SIG-M5 (cell line): ENCODE results near the gene KCTD17.

Experiments
- DNase-seq: peaks from one replicate; lab custom pipeline; 2025; lab: John Stamatoyannopoulos, UW

The KCTD17 gene

DNA sequence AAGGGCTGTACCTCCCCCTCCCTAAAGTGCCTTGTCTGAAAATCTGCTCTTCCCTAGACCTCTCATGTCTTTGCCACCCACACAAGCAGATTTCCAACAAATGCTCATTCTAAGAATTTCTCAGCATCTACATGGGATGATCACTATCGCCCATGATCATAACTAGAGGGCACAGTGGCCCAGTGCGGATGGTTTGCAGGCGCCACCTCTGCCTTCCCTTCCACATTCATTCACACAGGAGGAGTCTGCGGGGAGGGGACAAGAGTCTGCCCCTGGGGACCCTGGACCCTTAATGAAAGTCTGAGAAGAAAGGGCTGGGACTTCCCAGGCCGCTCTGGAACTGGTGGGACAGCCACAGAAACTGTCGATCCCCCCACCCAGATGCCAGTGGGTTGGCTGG, 28.9 kb downstream of the KCTD17 start:
- no peak for DNase-seq

DNA sequence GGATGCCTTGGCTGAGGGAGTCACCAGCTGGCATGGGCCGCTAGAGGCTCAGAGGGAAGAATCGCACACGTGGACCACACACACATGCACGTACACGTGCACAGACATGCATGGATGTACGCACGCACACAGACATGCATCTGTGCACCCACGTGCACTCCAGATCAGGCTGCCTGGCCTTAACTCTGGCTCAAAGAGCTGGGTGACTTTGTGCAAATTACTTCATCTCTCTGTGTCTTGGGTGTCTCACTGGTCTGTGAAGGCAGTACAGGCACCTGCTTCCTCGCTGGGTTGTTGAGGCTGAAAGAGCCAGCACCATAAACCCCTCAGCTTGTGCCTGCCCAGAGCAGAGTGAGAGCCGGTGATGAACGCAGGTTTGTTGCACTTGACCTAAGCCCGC, 29.3 kb downstream of the KCTD17 start:
- no peak for DNase-seq

DNA sequence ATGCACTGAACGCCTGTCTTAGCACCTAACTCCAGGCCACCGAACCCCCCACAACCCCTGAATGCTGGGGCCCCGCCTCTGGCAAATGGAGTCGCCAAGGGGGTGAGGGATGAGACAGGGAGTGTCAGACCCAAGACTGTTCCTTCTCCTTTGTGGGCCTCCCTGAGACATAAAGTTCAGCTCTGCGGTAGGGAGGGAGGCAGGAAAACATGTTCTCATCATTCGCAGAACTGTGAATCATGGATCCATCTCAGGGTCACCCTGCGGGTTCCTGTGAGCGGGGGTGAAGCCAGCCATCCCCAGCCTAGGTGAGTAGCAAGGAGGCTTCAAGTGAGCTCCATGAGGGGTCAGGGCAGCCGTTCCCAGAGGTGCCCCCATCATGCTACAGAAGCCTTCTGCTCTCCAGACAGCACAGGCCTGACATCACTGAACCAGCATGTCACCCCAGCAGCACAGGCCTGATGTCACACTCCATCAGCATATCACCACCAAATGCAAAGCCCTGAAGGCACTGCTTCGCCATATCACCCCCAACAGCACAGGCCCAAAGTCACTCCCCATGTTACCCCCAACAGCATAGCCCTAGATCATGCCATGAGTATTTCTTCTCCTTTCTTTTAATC, 30.8 kb downstream of the KCTD17 start:
- DNase-seq, result no peak

DNA sequence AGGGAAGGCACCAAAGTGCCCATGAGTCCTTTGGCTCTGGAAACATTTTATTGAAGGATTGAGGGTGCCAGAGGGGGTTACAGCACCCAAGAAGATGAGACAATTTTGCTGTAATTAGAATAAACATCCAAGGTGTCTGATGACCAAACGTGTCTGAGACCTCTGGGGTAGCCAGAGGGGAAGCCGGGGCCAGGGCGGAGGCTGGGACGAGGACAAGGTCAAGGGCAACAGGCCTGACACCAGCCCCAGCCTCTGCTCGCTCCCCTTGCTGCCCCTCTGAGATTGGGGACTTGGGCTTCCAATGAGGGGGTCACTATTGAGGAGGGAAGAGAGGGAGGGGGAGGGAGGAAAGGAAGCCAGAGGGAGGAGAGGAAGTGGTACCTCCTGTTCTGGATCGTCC, 32.4 kb downstream of the KCTD17 start:
- no peak for DNase-seq

DNA sequence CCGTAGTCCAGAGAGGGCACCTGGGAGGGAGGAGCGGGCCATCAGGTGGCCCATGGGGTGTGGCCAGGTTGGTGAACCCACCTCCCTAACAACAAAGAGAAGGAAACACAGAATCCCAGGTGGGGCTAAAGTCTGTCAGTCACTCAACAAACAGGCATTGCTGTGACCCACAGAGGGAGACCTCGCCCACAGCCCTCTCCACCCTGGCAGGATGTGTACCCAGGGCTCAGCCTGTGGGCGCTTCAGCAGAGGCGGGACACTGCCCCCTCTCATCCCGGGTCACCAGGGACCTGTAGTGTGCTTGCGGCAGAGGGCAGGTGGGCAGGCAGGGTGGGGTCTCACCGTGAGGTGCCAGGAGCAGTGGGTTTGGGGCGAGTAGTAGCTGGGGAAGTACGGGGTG, 32.8 kb downstream of the KCTD17 start:
- DNase-seq, result no peak

DNA sequence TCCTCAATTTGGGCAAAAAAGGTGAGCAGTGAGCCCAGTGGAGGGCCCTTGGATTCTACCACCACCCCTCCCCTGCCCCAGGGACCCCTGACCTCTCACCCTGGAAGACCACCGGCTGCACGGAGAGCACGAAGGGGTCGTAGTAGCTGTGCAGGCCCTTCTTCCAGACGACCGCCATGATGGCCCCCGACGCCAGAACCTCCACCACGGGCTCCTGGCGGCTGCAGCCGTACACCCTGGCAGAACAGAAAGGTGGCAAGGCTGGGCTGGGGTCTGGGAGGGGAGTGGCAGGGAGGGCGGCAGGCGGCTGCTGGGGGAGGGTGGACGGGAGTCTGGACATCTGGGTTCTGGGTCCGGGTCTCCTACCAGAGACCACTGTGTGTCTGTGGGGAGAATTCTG, 34.6 kb downstream of the KCTD17 start:
- DNase-seq, result no peak

DNA sequence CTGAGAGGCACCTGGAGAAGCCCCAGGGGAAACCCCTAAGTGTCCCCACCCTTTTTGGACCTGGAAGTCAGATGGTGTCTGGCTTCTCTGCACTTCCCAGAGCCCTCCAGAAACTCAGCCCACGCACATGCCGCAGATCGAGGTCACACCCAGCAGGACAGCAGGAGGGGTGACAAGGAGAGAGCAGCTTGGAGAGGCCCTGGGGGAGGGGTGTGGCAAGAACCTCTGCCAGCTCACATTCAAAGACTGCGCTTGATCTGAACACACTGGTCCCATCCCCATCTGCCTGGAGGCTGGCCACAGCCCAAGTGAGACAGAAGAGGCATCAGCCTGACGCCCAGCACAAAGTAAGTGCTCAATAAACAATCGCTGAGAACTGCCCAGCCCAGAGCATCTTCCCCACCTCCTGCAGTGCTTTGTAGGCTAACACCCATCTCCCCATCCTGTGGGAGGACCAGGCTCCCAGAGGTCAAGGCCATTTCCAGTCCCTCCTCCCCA, 36.6 kb downstream of the KCTD17 start:
- no peak for DNase-seq

DNA sequence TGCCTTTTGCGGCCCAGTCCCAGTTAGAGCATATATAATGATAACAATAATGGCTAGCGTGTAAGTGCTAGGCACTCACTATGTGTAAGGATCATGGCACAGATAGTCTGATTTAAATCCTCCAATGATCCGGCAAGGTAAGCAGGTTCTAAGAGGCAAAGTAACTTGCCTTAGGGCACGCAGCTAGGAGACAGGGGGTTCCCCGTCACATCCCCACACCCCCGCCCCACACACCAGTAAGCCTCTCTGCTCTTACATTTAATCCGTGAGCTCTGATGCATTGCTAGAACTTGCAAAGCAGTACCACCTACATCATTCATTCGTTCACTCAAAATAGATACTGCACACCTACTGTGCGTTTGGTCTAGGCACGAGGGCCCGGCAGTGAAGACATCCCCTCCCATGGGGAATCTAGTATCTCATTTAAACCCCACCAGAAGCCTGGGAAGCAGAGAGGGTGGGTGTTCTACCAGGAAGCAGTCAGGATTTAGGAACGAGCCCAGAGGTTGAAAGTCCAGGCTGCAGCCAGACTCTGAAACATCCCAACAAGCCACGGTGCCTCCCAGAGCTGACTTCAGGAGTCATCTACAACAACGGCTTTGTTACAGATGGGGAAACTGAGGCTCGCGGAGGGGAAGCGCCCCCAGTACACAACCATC, 37.3 kb downstream of the KCTD17 start:
- DNase-seq, result no peak

DNA sequence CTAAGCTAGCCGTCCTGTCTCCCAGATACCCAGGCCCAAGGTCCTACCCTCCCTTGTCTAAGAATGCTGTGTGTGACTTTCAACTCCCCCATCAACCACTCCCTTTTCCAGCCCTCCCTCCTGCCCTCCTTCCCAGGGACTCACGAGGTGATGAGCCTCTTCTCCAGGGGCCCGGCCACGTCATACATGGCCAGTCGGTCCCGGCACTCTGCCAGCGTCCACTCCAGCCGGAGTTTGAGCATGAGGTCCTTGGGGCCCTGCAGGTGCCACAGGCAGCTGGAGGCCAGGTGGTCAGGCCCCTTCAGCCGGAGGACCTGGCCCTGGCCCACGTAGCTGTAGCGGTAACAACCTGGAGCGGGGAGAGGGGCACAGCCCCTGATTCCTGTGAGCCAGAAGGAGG, 37.9 kb downstream of the KCTD17 start:
- no peak for DNase-seq

DNA sequence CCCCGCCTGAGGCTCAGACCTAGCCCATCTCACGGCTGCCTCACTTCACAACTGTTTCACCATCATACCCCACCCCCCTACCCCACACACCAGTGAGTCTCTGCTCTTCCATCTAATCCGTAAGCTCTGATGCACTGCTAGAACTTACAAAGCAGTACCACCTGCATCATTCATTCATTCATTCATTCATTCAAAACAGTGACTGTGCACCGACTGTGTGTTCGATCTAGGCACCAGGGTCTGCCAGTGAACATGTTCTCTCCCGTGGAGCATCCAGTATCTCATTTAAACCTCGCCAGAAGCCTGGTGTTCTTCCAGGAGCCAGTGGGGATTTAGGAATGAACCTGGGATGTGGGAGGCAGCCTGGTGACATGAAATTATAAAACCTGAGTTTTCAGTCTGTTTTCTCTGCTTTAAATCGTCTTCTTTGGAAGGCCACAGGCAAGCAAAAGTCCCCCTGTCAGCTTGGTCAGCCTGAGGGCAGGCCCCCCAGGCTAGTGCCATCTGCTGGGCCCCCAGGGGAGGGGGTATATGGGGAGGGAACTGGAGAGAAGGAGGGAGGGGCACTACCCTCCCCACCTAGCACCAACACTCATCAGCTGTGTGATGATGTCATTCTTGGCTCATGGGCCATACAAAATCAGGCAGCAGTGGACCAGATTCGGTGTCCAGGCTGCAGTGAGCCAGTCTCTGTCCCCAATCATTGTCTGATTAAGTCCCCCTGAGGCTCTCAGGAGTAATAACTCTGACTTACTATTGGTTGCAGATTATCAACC, 39.6 kb downstream of the KCTD17 start:
- DNase-seq, result no peak

DNA sequence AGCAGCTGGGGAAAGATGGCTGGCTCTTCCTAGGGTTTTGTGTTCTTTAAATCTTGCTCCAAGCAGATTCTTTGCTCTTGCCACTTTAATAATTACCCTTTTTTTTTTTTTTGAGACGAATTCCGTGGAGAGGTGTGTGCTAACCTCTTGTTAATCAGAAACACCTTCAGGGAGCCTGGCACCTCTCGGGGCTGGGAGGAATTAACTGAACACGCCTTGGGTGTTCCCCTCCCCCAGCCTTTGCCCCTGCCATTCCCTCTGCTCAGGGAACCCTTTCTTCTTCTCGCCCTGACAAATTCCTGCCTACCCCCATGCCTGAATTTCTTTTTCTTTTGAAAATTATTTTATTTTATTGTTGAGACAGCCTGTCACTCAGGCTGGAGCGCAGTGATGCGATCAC, 40.5 kb downstream of the KCTD17 start:
- no peak for DNase-seq

DNA sequence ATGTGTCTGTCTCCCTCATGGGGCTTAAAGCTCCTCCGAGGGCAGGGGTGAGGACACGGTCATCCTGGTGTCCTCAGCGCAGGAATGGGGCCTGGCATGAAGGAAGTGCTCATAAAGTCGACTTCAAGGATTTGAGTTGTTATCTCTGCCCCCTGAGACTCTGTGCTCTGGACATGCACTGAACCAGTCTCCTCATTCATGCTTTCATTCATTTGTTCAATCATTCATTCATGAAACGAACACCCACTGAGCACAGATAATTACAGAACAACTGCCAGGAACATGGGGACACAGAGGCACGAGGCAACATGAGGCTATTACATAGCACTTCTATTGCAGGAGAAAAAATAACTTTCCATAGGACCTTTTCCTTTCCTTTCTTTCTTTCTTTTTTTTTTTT, 41.5 kb downstream of the KCTD17 start:
- DNase-seq, result no peak

DNA sequence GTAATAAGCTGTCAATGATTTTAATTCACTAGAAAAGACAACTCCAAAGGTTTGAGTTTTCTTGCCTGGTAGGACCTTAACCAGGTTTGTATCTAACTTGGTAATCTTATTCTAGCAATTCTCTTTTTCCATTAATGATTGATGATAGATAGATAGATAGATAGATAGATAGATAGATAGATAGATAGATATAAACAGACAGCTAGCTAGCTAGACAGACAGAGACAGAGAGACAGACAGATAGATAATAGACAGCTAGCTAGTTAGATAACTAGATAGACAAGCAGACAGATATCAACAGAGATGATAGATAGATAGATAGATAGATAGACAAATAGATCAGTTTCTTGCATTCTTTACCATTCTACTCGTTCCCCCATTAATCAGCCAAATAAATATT, 42.7 kb downstream of the KCTD17 start:
- no peak for DNase-seq

DNA sequence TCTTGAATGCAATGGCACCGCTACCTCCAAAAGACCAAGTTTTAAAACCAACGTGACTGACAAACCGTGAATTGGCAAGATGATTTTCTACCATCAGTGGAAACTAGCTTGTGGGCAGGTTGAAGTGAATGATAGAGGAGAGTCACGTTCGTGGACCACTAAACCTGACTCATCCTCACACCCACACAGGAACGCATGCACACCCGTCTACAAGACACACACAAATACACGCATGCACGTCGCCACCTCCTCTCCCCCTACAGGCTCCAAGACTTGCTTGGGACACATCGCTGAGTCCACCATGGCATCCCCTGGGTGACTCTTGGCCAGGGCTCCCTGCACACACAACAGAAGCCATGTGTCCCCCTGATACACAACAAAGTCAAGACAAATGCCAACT, 43.6 kb downstream of the KCTD17 start:
- DNase-seq, result no peak

DNA sequence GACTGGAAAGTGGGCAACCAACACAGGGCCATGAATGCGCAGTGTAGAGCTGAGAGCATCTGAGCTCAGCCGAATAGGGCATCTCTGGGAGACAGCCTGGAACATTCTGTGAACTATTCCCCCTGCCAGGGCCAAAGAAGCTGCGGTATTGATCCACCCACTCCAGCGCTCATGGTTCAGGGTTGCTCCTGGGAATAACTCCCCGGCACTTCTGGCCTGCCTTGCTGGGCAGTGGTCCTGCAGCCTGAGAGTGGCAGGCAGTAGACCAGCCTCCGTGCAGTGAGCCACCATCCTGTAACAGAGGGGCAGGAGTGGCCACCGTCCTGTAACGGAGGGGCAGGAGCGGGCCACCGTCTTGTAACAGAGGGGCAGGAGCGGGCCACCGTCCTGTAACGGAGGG, 45.8 kb downstream of the KCTD17 start:
- DNase-seq, result no peak

DNA sequence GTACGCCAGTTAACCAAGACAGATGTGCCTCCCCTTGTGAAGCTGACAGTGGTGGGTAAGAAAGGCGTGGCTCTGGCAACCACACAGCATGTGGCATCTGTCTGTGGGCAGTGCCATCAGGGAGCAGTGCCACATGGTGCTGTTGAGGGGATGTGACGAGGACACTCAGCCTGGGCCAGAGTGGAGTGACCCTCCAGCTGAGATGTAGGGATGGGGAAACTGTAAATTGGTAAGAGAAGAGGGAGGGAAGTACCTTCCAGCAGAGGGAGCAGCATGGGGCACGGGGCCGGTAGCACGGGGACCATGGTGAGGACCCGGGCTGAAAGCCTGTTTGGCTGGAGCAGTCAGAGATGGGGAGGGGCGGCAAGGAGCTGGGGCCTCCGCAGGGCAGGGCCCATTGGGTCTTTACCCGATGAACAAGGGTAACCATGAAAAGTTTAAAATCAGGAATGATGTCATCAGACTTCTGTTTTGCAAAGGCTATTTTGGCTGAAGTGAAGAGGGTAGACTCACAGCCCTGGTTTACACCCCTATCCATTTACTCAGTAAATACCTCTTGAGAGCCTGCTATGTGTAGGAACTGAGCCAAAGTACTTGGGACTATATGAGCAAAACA, 47.5 kb downstream of the KCTD17 start:
- no peak for DNase-seq

DNA sequence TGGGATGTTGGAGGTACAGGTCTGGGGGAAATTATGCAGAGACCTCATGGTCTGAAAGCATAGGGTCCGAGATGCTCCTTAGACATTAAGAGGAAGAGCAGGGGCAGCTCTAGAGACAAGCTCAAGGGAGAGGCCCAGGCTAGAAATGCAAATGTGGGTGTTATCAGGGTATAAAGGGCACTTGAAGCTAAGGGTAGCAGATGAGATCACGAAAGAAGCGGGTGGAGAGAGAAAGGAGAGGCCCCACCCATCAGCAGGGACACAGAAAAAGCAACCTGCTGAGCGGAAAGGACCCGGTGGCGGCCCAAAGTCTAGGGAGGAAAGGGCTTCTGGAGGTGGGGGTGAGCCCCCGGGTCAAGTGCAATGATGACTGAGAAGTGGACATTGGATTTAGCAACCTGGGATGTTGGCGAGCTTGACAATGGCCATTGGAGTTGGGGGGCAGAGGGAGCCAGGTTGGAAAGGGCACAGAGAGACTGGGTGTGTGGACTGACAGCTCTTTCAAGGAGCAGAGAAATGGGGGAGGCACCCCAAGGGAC, 49.1 kb downstream of the KCTD17 start:
- no peak for DNase-seq

DNA sequence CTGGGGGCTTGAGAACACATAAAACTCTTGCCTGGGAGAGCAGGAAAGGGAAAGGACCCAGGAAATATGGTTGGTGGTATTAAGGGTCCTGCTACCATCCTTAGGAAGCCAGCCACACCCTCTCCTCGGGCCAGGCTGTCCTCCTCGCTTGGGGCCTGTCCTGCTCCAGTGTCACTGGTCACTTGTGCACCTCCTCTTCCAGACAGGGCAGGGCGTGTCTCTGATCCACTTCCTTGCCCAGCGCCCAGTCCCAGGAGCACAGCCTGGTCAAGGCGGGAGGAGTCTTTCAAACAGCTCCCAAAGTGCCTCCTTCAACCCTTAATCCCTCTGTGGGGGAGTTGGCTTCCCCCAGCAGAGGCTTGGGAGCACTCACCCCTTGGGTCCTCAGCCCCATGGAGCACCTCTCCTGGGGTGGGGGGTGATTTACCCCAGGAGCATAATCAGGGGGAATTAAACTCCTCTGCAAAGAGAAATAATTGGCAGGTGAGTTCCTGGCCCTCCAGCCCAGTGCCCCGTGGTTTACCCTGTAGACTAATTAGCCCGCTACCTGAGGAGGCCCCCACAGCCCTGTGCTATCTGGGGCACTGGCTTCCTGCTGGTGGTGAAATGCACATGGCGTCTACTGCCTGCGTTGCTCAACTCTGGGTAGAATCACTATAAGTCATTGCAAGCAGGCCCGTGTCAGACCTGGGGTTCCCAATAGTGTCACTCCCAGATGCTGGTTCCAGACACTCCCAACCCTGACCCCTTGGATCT, 49.9 kb downstream of the KCTD17 start:
- DNase-seq, result no peak

DNA sequence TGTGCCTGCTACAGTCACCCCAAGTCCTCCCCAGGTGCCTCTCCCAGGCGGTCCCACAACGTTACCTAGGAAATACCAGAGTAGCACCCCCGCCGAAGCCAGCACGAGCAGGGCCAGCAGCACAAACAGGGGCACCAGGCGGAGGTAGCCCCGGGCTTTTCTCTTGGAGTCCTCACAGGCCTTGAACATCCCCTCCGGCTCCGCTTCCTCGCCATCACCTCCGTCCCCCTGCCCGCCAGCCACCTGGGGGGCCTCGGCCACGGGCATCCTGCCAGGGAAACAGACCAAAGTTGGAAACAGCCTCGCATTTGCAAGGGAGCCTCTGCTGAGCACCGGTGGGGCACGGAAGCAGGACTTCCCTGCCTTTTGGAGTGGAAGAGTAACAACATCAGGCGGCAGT, 51.6 kb downstream of the KCTD17 start:
- no peak for DNase-seq

DNA sequence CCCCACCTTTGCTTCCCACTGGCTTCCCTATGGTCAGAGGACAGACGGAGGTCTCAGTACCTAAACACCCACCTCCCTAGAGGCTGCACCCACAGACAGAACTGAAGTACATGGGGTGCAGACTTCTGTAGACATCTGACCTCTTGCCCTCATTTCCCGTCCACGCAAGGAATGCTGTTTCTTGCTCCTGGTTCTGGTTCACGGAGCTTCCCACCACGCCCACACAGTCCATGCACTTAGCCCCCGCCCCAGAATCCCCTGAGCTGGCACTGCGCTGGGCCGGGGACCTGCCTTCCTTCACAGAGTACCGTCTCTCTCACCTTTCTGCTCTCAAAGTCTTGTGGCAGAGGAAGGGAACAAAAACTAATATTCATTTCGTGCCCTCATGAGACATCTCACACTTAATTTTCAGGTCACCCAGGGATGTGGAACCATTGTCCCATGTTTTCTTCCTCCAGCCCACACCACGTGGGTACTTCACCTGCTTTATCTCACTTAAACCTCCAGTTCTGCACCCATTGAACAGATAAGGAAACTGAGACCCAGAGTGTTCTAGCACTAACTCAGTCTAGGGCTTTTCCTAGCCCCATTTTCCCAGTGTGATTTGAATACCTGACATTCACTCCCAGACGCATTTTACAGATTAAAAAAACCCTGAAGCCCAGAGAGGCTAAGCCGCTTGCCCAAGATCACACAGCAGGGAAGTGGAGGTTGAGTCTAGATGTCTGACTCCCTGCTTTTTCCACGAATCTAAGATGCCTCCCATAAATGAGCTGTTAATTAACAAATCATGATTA, 52.3 kb downstream of the KCTD17 start:
- DNase-seq, result no peak

DNA sequence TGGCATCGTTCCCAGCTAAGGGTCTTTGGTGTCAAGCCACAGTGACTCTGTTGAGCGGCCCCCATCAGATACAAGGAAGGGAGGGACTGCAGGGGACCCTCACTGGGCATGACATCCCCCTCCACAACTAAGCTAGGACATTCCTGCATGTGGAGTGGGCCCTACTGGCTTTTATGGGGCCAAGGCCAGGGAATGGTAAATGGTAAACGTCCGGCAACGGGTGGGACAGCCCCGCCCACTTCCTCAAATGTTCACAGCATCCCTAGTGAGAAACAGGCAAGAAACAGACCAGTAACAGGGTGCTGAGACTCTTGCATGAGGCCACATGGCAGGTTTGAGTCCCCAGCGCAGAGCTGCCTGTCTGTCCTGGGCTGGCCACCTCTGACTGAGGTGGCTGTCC, 53.6 kb downstream of the KCTD17 start:
- DNase-seq, result no peak
